IMR-90 (cell line): ENCODE data around the gene REN. TPM values are rescaled to one million over a fixed set of nuclear protein-coding genes. Genes with fewer than 3 reads are reported as not detected.

Source experiments
- ATAC-seq: fragments of 200-7000 bp; cut with Tn5 transposase; 2 replicates; pipeline ENCODE4 v1.9.1; 2020; ENCODE audit warnings: low read depth, mild to moderate bottlenecking, moderate library complexity
- BruUV-seq: library from RNA; stranded (reverse); fragments of 400-500 nt; replicated peaks from 2 replicates; lab custom pipeline; 2021; lab: Mats Ljungman, UMichigan
- CTCF ChIA-PET: fragments of 300-600 bp; formaldehyde crosslinking; extraction: SDS; loops from one replicate; lab custom pipeline; 2021; ENCODE audit warnings: antibody characterized with exemption; lab: Yijun Ruan, JAX
- POLR2A ChIA-PET: fragments of 300-600 bp; sonication (Branson Sonifier 250); formaldehyde crosslinking; loops from one replicate; lab custom pipeline; 2022; ENCODE audit warnings: antibody characterized with exemption; ENCODE audit not compliant: unreplicated experiment; lab: Charles Lee
- DNase-seq: peaks from one replicate; pipeline ENCODE4 v3.0.0; 2013
- H2AFZ ChIP-seq: replicated peaks from 2 replicates; pipeline ENCODE3; 2013; ENCODE audit warnings: low read length, mild to moderate bottlenecking; ENCODE audit not compliant: poor library complexity
- H2AK5ac ChIP-seq: 2 replicates; pipeline ENCODE4 v1.6.1; 2013; ENCODE audit warnings: low read depth, low read length, inconsistent platforms
- H2AK9ac ChIP-seq: replicated peaks from 2 replicates; pipeline ENCODE3; 2013; ENCODE audit warnings: mild to moderate bottlenecking, low read depth, low read length, moderate library complexity; ENCODE audit not compliant: poor library complexity
- H2BK120ac ChIP-seq: 2 replicates; pipeline ENCODE4 v1.6.1; 2013; ENCODE audit warnings: low read depth, low read length, inconsistent platforms
- H2BK15ac ChIP-seq: 3 replicates; pipeline ENCODE4 v1.6.1; 2013; ENCODE audit warnings: low read depth, low read length, inconsistent platforms
- H2BK20ac ChIP-seq: 2 replicates; pipeline ENCODE4 v1.6.1; 2013; ENCODE audit warnings: low read depth, mild to moderate bottlenecking, inconsistent platforms, low read length, moderate library complexity
- H2BK5ac ChIP-seq: 2 replicates; pipeline ENCODE4 v1.6.1; 2013; ENCODE audit warnings: mild to moderate bottlenecking, low read depth, low read length, inconsistent platforms; ENCODE audit not compliant: poor library complexity, severe bottlenecking
- H3K14ac ChIP-seq: replicated peaks from 2 replicates; pipeline ENCODE4 v1.6.1; 2013; ENCODE audit warnings: low read depth, low read length, inconsistent platforms
- H3K18ac ChIP-seq: 2 replicates; pipeline ENCODE4 v1.6.1; 2013; ENCODE audit warnings: low read depth, low read length, control low read depth
- H3K23ac ChIP-seq: 2 replicates; pipeline ENCODE4 v1.6.1; 2013; ENCODE audit warnings: low read depth, low read length, inconsistent platforms
- H3K27ac ChIP-seq: 2 replicates; pipeline ENCODE4 v1.5.1; 2013; ENCODE audit warnings: mild to moderate bottlenecking, control low read depth, low read length; ENCODE audit not compliant: insufficient read depth
- H3K27me3 ChIP-seq: 2 replicates; pipeline ENCODE4 v1.6.1; 2013; ENCODE audit warnings: low read length; ENCODE audit not compliant: control insufficient read depth, insufficient read depth
- H3K36me3 ChIP-seq: 2 replicates; pipeline ENCODE4 v1.6.1; 2013; ENCODE audit warnings: low read length, mixed read lengths; ENCODE audit not compliant: control insufficient read depth, insufficient read depth
- H3K4ac ChIP-seq: 2 replicates; pipeline ENCODE4 v1.6.1; 2013; ENCODE audit warnings: low read depth, low read length, inconsistent platforms
- H3K4me1 ChIP-seq: 2 replicates; pipeline ENCODE4 v1.6.1; 2013; ENCODE audit warnings: low read length, mixed read lengths; ENCODE audit not compliant: control insufficient read depth, insufficient read depth
- H3K4me2 ChIP-seq: 2 replicates; pipeline ENCODE4 v1.6.1; 2013; ENCODE audit warnings: low read depth, mild to moderate bottlenecking, control low read depth, low read length, moderate library complexity
- H3K4me3 ChIP-seq: 2 replicates; pipeline ENCODE4 v1.5.1; 2013; ENCODE audit warnings: low read depth, mild to moderate bottlenecking, control low read depth, low read length, moderate library complexity; ENCODE audit not compliant: insufficient read depth
- H3K56ac ChIP-seq: 2 replicates; pipeline ENCODE4 v1.6.1; 2013; ENCODE audit warnings: low read length, inconsistent platforms; ENCODE audit not compliant: insufficient read depth; ENCODE audit errors: extremely low read depth
- H3K79me1 ChIP-seq, 2 experiments: 2 replicates each; pipeline ENCODE4 v1.6.1; 2013; ENCODE audit warnings: low read length in 2 of 2, inconsistent platforms in 1 of 2, low read depth in 1 of 2
- H3K9ac ChIP-seq: 2 replicates; pipeline ENCODE4 v1.6.1; 2013; ENCODE audit warnings: low read depth, low read length, control low read depth
- H3K9me1 ChIP-seq: 2 replicates; pipeline ENCODE4 v1.6.1; 2013; ENCODE audit warnings: low read length, inconsistent platforms; ENCODE audit not compliant: insufficient read depth
- H3K9me3 ChIP-seq: 2 replicates; pipeline ENCODE4 v1.6.1; 2013; ENCODE audit warnings: low read length; ENCODE audit not compliant: control insufficient read depth, insufficient read depth
- H4K20me1 ChIP-seq: 2 replicates; pipeline ENCODE4 v1.6.1; 2013; ENCODE audit warnings: low read length, inconsistent platforms; ENCODE audit not compliant: insufficient read depth
- H4K5ac ChIP-seq: 2 replicates; pipeline ENCODE4 v1.6.1; 2013; ENCODE audit warnings: mild to moderate bottlenecking, low read depth, low read length, control low read depth
- H4K8ac ChIP-seq, 2 experiments: 2 replicates each; pipeline ENCODE4 v1.6.1; 2013; ENCODE audit warnings: low read depth in 2 of 2, low read length in 2 of 2, control low read depth in 1 of 2, inconsistent platforms in 1 of 2
- H4K91ac ChIP-seq: 2 replicates; pipeline ENCODE4 v1.6.1; 2013; ENCODE audit warnings: low read depth, low read length, inconsistent platforms; ENCODE audit not compliant: insufficient read depth
- BHLHE40 ChIP-seq: fragments of 150-350 bp; IDR thresholded peaks from 2 replicates; pipeline ENCODE4 v1.6.1; 2016; ENCODE audit warnings: mild to moderate bottlenecking, low read depth, low read length
- CEBPB ChIP-seq: IDR thresholded peaks from 2 replicates; pipeline ENCODE4 v1.6.1; 2012; ENCODE audit warnings: low read depth, low read length, improper control_type of control experiment
- NFE2L2 ChIP-seq: fragments of 150-350 bp; IDR thresholded peaks from 2 replicates; pipeline ENCODE4 v1.6.1; 2016; ENCODE audit warnings: low read depth, mild to moderate bottlenecking, low read length
- POLR2A ChIP-seq: IDR thresholded peaks from 2 replicates; pipeline ENCODE4 v1.6.1; 2012; ENCODE audit warnings: mild to moderate bottlenecking, low read depth, low read length
- RAD21 ChIP-seq: IDR thresholded peaks from 2 replicates; pipeline ENCODE4 v1.6.1; 2012; ENCODE audit warnings: low read length, improper control_type of control experiment
- RFX5 ChIP-seq: IDR thresholded peaks from 2 replicates; pipeline ENCODE4 v1.8.0; 2012; ENCODE audit warnings: low read depth, mild to moderate bottlenecking, low read length, moderate library complexity
- SMC3 ChIP-seq: fragments of 150-350 bp; IDR thresholded peaks from 2 replicates; pipeline ENCODE4 v1.6.1; 2016; ENCODE audit warnings: low read depth, mild to moderate bottlenecking, antibody characterized with exemption, low read length, moderate library complexity
- WGBS, 2 experiments: methylation state at CpG; one replicate each; pipeline versions ENCODE4 v1.1.5 to v1.1.7; 2013; ENCODE audit warnings: missing lambda C conversion rate in 2 of 2; ENCODE audit not compliant: insufficient read length in 1 of 2; ENCODE audit errors: extremely low coverage in 2 of 2; 5-methylcytosine and 5-hydroxymethylcytosine counted together
- dilution Hi-C: fragments of 300-500 bp; cut with HindIII; formaldehyde crosslinking; loops from one replicate; pipeline ENCODE4 v1.14.3; 2018; ENCODE audit warnings: low sequenced_read_pairs; ENCODE audit not compliant: unreplicated experiment
- in situ Hi-C: fragments of 300-500 bp; cut with MboI; formaldehyde crosslinking; loops from 3 replicates; pipeline ENCODE4 v1.14.3; 2019; ENCODE audit warnings: low sequenced_read_pairs, inconsistent platforms, mixed read lengths
- intact Hi-C: fragments of 100-400 bp; cut with micrococcal nuclease; formaldehyde crosslinking; loops from 2 replicates; pipeline ENCODE4 v1.10.0; 2022
- polyA plus RNA-seq, 3 experiments: library from polyadenylated mRNA; depleted of rRNA; stranded (reverse); fragments of >200 nt; gene quantifications; 2 replicates each; pipeline ENCODE4 v1.2.3, GENCODE V29; 2012; ENCODE audit warnings: low replicate concordance in 1 of 3
- total RNA-seq: library from RNA; depleted of rRNA; stranded (reverse); fragments of >200 nt; gene quantifications from 2 replicates; pipeline ENCODE4 v1.2.3, GENCODE V29; 2012
- TF ChIP-seq, protein P1 (sequence below): conservative IDR thresholded peaks from 2 replicates; pipeline ENCODE4 v1.5.1; 2012; ENCODE audit warnings: mild to moderate bottlenecking, low read depth, low read length, improper control_type of control experiment

REN gene
- total and polyA plus RNA-seq, 2 of the 4 experiments (the other 2 are of a cell fraction): 0.54 to 1.2 TPM

DNA sequence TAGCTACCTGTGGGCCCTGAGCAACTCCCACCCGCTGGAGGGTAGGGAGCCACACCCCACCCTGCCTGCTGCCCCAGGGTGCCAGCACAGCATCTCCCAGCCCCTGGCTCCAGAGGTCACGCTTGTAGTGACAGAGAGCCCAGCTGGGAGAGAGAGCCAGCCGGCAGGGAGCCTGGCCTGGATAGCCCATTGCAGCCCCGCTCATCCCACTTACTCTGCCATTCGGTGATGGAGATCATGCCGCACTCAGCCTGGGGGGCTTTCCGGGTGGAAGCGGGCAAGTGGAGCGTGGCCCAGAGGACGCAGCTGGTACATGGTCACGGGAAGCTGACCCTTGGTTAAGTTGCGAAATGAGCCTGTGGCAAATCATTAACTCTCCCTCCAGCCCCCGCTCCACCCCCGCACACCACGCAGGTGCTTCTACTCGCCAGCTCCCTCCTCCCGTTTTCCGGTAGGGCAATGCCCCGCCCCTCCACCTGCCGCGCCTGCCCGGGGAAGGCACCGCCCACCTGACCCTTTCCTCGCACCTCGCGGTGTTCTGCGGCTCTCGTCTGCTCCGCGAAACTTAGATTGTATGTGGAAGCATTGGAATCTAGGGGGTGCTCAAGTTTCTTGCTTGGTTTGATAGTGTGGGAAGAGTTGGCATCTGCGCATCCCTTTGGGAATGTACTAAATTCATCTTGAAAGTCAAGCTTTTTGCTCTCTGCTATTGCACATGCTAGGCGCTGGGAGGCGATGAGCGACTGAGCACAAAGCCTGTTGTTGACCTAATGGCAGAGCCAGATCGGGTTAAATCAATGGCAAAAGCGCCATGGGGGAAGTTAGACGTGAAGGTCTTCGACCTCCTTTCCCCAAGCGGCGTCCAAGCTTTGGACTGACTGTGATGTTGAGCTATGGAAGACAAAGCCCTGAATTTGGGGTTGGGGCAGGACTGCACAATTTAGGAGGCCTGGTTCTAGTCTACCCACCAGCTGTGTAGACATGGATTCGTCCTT lies 47.8 kb upstream of the REN start, which contains the start of gene GOLT1A:
Gene GOLT1A, minus strand, starts transcription at position 321 of the 995 bp plus-strand sequence. Its CDS starts 82 bp downstream, at position 239.
- Histone ChIP-seq H3K4me2 (peak within 1 kb of the TSS; percentile 24), H3K27ac (no peak within 1 kb of the TSS), H3K9me3 (no peaks in the 10 kb centered on the region), H3K18ac (no peak within 1 kb of the TSS), H3K4ac (no peak within 1 kb of the TSS), H3K27me3 (no peaks in the 10 kb centered on the region; the same call in 1 of the 2 replicates), H4K5ac (no peak within 1 kb of the TSS), H4K20me1 (no peaks in the 10 kb centered on the region), H2BK120ac (no peak within 1 kb of the TSS), H3K9me1 (no peaks in the 10 kb centered on the region; the same call in 1 of the 2 replicates), H4K8ac (no peak within 1 kb of the TSS), H3K79me1 (no peaks in the 10 kb centered on the region), H2AK5ac (no peak within 1 kb of the TSS), H3K9ac (no peak within 1 kb of the TSS), H3K4me3 (no peak within 1 kb of the TSS), H2BK20ac (peak within 1 kb of the TSS; percentile 30; the same call in 1 of the 2 replicates), H2BK15ac (no peak within 1 kb of the TSS), H3K4me1 (0 out of 2 replicates have a peak, but pooled peaks cover 1% of the 10 kb centered on the region), H2AK9ac (peak within 1 kb of the TSS; percentile 79), H2AFZ (peak within 1 kb of the TSS; percentile 87), H3K36me3 (no peaks in the 10 kb centered on the region), H2BK5ac (no peak within 1 kb of the TSS), H3K56ac (no peak within 1 kb of the TSS), H3K14ac (no peak within 1 kb of the TSS), H3K23ac (no peak within 1 kb of the TSS), H4K91ac (no peak within 1 kb of the TSS)
- ChIA-PET CTCF (interaction anchor here (0.5 to 3.4 kb wide), 13 partner anchors 16 to 527 kb away, joined by 3 to 17 read pairs (median 4); partner anchors contain the start of gene PLEKHA6), POLR2A (no interaction called here)
- TF ChIP-seq, protein P1, sequence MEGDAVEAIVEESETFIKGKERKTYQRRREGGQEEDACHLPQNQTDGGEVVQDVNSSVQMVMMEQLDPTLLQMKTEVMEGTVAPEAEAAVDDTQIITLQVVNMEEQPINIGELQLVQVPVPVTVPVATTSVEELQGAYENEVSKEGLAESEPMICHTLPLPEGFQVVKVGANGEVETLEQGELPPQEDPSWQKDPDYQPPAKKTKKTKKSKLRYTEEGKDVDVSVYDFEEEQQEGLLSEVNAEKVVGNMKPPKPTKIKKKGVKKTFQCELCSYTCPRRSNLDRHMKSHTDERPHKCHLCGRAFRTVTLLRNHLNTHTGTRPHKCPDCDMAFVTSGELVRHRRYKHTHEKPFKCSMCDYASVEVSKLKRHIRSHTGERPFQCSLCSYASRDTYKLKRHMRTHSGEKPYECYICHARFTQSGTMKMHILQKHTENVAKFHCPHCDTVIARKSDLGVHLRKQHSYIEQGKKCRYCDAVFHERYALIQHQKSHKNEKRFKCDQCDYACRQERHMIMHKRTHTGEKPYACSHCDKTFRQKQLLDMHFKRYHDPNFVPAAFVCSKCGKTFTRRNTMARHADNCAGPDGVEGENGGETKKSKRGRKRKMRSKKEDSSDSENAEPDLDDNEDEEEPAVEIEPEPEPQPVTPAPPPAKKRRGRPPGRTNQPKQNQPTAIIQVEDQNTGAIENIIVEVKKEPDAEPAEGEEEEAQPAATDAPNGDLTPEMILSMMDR: peak; percentile 86
- TF ChIP-seq BHLHE40 (no peak), POLR2A (0 out of 2 replicates have a peak, but pooled peaks have one; percentile 28), CEBPB (peak; percentile 73), RAD21 (peak; percentile 86), NFE2L2 (no peak), SMC3 (peak; percentile 92), RFX5 (no peak)
- ATAC-seq (peak; percentile 97), DNase-seq (peak; percentile 87)
- dilution Hi-C loops (no loop called here), in situ Hi-C loops (loop anchor here (5.0 kb wide), 1 partner anchor 148 kb away; no protein-coding TSS in a partner anchor), intact Hi-C loops (loop anchor here (1.0 to 5.0 kb wide), 4 partner anchors 45 to 184 kb away; no protein-coding TSS in a partner anchor)
- BruUV-seq: no TSS peak
- whole genome bisulfite sequencing, 2 experiments: 21% methylated on average over 14 of the region's 41 CpGs; no CpG with 5 or more reads in 1 of the 2 experiments
